K562 (cell line): ENCODE results near the gene TMEM267. TPM values are rescaled to one million over a fixed set of nuclear protein-coding genes. Genes with fewer than 3 reads are reported as not detected.
A peak's percentile ranks its signal among the peaks of the same experiment; 100 is the strongest.

Experiments
- ATAC-seq: fragments of 200-7000 bp; cut with Tn5 transposase; 3 replicates; pipeline ENCODE4 v1.9.1; 2020; ENCODE audit warnings: moderate library complexity
- BruUV-seq: library from RNA; stranded (reverse); fragments of 400-500 nt; replicated peaks from 2 replicates; lab custom pipeline; 2021; lab: Mats Ljungman, UMichigan
- CTCF ChIA-PET: fragments of 300-600 bp; formaldehyde crosslinking; extraction: SDS; loops from one replicate; lab custom pipeline; 2021; ENCODE audit warnings: low intra/inter-chr PET ratio; lab: Yijun Ruan, JAX
- POLR2A ChIA-PET: fragments of 300-600, 350-650 bp; sonication (Branson Sonifier 250); formaldehyde crosslinking; extraction: SDS; loops from one replicate; lab custom pipeline; 2021; ENCODE audit warnings: antibody characterized with exemption, inconsistent platforms; lab: Yijun Ruan, JAX
- DNase-seq, 4 experiments: peaks; one replicate each; pipeline versions ENCODE4 v3.0.0 to v3.0.0-alpha.2; 2011 to 2018; ENCODE audit warnings: low spot score in 3 of 4, mixed read lengths in 3 of 4; ENCODE audit errors: extremely low read depth in 1 of 4
- FAIRE-seq: peaks from 2 replicates; lab custom pipeline; 2011; peaks lifted over from hg19 to GRCh38; lab: Jason Lieb, UNC
- H2AFZ ChIP-seq: 2 replicates; pipeline ENCODE4 v1.6.0; 2011; ENCODE audit warnings: low read depth, low read length, control low read depth, inconsistent platforms
- H3K27ac ChIP-seq: fragments of 200-600 bp; 3 replicates; pipeline ENCODE4 v1.8.0; 2011; ENCODE audit warnings: low read depth, mild to moderate bottlenecking, control low read depth, inconsistent platforms, low read length, moderate library complexity, mixed read lengths; ENCODE audit errors: extremely low read depth
- H3K27me3 ChIP-seq, 2 experiments: fragments of 300-600 bp in 1 of 2; 2 replicates in 1 of 2; 3 replicates in 1 of 2; pipeline versions ENCODE4 v1.6.0 to v1.8.0; 2011; ENCODE audit warnings: inconsistent platforms in 2 of 2, low read length in 2 of 2, mild to moderate bottlenecking in 1 of 2, mixed read lengths in 1 of 2, moderate library complexity in 1 of 2; ENCODE audit not compliant: control insufficient read depth in 2 of 2, insufficient read depth in 2 of 2
- H3K36me3 ChIP-seq: fragments of 300-600 bp; 3 replicates; pipeline ENCODE4 v1.8.0; 2011; ENCODE audit warnings: mild to moderate bottlenecking, low read length, inconsistent platforms; ENCODE audit not compliant: control insufficient read depth, insufficient read depth
- H3K4me1 ChIP-seq, 2 experiments: fragments of 200-600 bp in 1 of 2; replicated peaks in 1 of 2; 2 replicates in 1 of 2; 3 replicates in 1 of 2; pipeline versions ENCODE4 v1.5.1 to v1.8.0; 2011; ENCODE audit warnings: inconsistent platforms in 2 of 2, low read length in 2 of 2, mild to moderate bottlenecking in 1 of 2, mixed read lengths in 1 of 2, moderate library complexity in 1 of 2; ENCODE audit not compliant: control insufficient read depth in 2 of 2, insufficient read depth in 2 of 2
- H3K4me2 ChIP-seq: 2 replicates; pipeline ENCODE4 v1.6.1; 2011; ENCODE audit warnings: low read length, control low read depth, inconsistent platforms, mixed read lengths; ENCODE audit not compliant: insufficient read depth
- H3K4me3 ChIP-seq: fragments of 200-600 bp; sonication (generic), shearing (Covaris generic); 2 replicates; pipeline ENCODE4 v1.5.1; 2016; ENCODE audit warnings: control low read depth, inconsistent platforms
- H3K79me2 ChIP-seq: fragments of 200-600 bp; 3 replicates; pipeline ENCODE4 v1.8.0; 2011; ENCODE audit warnings: low read length, inconsistent platforms; ENCODE audit not compliant: control insufficient read depth, insufficient read depth
- H3K9ac ChIP-seq, 2 experiments: 2 replicates each; pipeline versions ENCODE4 v1.6.0 to v1.6.1; 2011; ENCODE audit warnings: low read depth in 2 of 2, low read length in 2 of 2, control low read depth in 1 of 2, inconsistent platforms in 1 of 2, mild to moderate bottlenecking in 1 of 2, mixed read lengths in 1 of 2; ENCODE audit not compliant: insufficient read depth in 1 of 2
- H3K9me1 ChIP-seq: one replicate; pipeline ENCODE4 v1.6.0; 2011; ENCODE audit warnings: inconsistent platforms, mild to moderate bottlenecking, low read length, moderate library complexity; ENCODE audit not compliant: control insufficient read depth, insufficient read depth
- H3K9me3 ChIP-seq: replicated peaks from 2 replicates; pipeline ENCODE4 v1.5.1; 2011; ENCODE audit warnings: low read depth, low read length, inconsistent platforms; ENCODE audit not compliant: control insufficient read depth, insufficient read depth
- H4K20me1 ChIP-seq: replicated peaks from 2 replicates; pipeline ENCODE4 v1.6.1; 2011; ENCODE audit warnings: low read length, inconsistent platforms, mixed read lengths; ENCODE audit not compliant: control insufficient read depth, insufficient read depth
- CEBPG ChIP-seq, 3 experiments: fragments of 200-800 bp in 1 of 3; sonication (Bioruptor generic) in 1 of 3; sonication (generic) in 1 of 3; formaldehyde crosslinking in 1 of 3; IDR thresholded peaks in 2 of 3; conservative IDR thresholded peaks in 1 of 3; 2 replicates each; pipeline versions ENCODE4 v1.6.1 to v1.8.0; 2016 to 2022; ENCODE audit warnings: missing compliant biosample characterization in 2 of 3, missing genetic modification characterization in 2 of 3, mild to moderate bottlenecking in 1 of 3, missing genetic modification reagents in 1 of 3
- LARP7 ChIP-seq: fragments of 450-650 bp; IDR thresholded peaks from 2 replicates; pipeline ENCODE4 v1.6.1; 2016
- MNT ChIP-seq, 2 experiments: fragments of 450-650 bp; conservative IDR thresholded peaks; 2 replicates each; pipeline ENCODE4 v1.6.1; 2017; ENCODE audit warnings: mild to moderate bottlenecking in 2 of 2, moderate library complexity in 2 of 2
- PCBP1 ChIP-seq: fragments of 200-400 bp; formaldehyde crosslinking; IDR thresholded peaks from 2 replicates; pipeline ENCODE4 v1.6.1; 2018; ENCODE audit warnings: mild to moderate bottlenecking, low read depth, low read length; ENCODE audit not compliant: poor library complexity, severe bottlenecking
- POU5F1 ChIP-seq: fragments of 150-350 bp; IDR thresholded peaks from 2 replicates; pipeline ENCODE4 v1.6.1; 2014; ENCODE audit warnings: borderline replicate concordance, low read length, low read depth, mild to moderate bottlenecking; ENCODE audit not compliant: partially characterized antibody
- RBFOX2 ChIP-seq: fragments of 200-400 bp; formaldehyde crosslinking; IDR thresholded peaks from 2 replicates; pipeline ENCODE4 v1.6.1; 2017; ENCODE audit warnings: low read depth, mild to moderate bottlenecking, low read length, moderate library complexity
- SNIP1 ChIP-seq: fragments of 450-650 bp; IDR thresholded peaks from 2 replicates; pipeline ENCODE4 v1.7.1; 2017; ENCODE audit warnings: low read depth, mild to moderate bottlenecking
- ZNF184 ChIP-seq: sonication (generic); formaldehyde crosslinking; IDR thresholded peaks from 2 replicates; pipeline ENCODE4 v1.5.0; 2020; ENCODE audit warnings: missing genetic modification reagents
- ZNF354B ChIP-seq: fragments of 250-450 bp; sonication (Bioruptor Pico); IDR thresholded peaks from 2 replicates; pipeline ENCODE4 v1.4.0; 2020
- ZNF764 ChIP-seq: fragments of 250-450 bp; sonication (Bioruptor Pico); IDR thresholded peaks from 2 replicates; pipeline ENCODE4 v1.4.0; 2020; ENCODE audit warnings: low read depth, mild to moderate bottlenecking, moderate library complexity
- WGBS: fragments of 100-300 bp; shearing (Covaris generic); methylation state at CpG from one replicate; pipeline ENCODE4 v1.1.6; 2016; ENCODE audit warnings: low coverage, mixed read lengths; ENCODE audit not compliant: insufficient coverage; ENCODE audit errors: missing lambda C conversion rate; 5-methylcytosine and 5-hydroxymethylcytosine counted together
- in situ Hi-C: fragments of 300-500 bp; cut with MboI; formaldehyde crosslinking; loops from 4 replicates; pipeline ENCODE4 v1.15.0; 2018; ENCODE audit warnings: inconsistent platforms, mixed read lengths
- intact Hi-C: fragments of 100-400 bp; cut with micrococcal nuclease; formaldehyde crosslinking; loops from 2 replicates; pipeline ENCODE4 v1.14.2; 2022
- polyA plus RNA-seq, 8 experiments: library from polyadenylated mRNA; depleted of rRNA in 4 of 8; stranded (reverse) in 5 of 8; unstranded in 3 of 8; fragments of >200 nt; fragmentation: Nextera tagmentation in 2 of 8; fragmentation: Illumina TruSeq in 1 of 8; extraction: Ambion mirVana in 2 of 8; extraction: Trizol in 1 of 8; gene quantifications; 2 replicates each; pipeline versions ENCODE4 v1.2.1 to v1.2.3, GENCODE V29; 2011 to 2014; ENCODE audit warnings: inconsistent platforms in 1 of 8, missing spikeins in 1 of 8
- total RNA-seq, 7 experiments: library from RNA; depleted of rRNA in 6 of 7; stranded (reverse); fragments of >200 nt in 6 of 7; fragmentation: Illumina TruSeq in 2 of 7; extraction: Trizol in 2 of 7; gene quantifications; 2 replicates each; pipeline versions ENCODE4 v1.2.1 to v1.2.3, GENCODE V29; 2011 to 2021; ENCODE audit warnings: low replicate concordance in 1 of 7
- TF ChIP-seq, protein P1 (sequence below): fragments of 250-450 bp; sonication (Bioruptor Pico); IDR thresholded peaks from 2 replicates; pipeline ENCODE4 v1.5.0; 2020; ENCODE audit warnings: mild to moderate bottlenecking, borderline replicate concordance
- TF ChIP-seq, protein P2 (sequence below): fragments of 450-650 bp; formaldehyde crosslinking; IDR thresholded peaks from 2 replicates; pipeline ENCODE4 v1.4.0; 2020; ENCODE audit warnings: mild to moderate bottlenecking, moderate library complexity
- TF ChIP-seq, protein P3 (sequence below): fragments of 450-650 bp; IDR thresholded peaks from 2 replicates; pipeline ENCODE4 v1.6.1; 2016; ENCODE audit warnings: antibody characterized with exemption

Gene TMEM267
- total and polyA plus RNA-seq, 9 of the 15 experiments (the other 6 are each of a cell fraction or from before 2014, with no cell fraction given), result 8.1 to 61.1 (median 17.8) TPM

DNA sequence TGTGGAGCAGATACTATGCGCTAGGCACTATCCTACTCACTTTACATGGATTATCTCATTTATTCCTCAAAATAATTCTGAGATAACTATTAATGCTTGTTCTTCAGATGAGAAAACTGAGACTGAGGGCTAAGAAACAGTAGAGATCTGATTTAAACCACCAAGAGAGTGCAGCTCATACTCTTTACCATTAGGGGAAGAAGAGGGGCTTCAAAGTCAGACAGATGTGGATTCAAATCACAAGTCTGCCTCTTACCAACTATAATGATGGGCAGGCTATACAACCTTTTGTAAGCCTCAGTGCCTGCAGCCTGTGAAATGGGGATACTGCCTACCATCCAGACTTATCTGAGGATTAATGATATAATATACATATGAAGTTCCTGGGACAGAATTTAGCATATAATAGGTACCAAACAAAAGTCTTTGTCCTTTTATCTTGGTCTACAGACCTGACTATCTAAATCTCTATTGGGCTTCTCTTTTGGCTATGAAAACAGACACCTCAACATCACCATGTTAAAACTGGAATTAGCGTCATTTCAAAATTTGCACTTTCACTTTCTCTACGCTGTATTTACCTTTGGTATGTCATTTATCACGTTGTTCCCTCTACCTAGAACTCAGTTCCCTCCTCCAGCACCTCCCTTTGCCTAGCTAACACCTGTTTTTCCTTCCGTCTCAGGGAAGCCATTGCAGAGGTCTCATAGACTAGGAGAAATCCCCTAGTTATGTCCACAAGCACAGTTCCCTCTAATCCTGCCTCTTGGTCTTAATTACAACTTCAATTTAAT is 13.8 kb upstream of the TMEM267 start (continued):
- TF ChIP-seq, protein P1, sequence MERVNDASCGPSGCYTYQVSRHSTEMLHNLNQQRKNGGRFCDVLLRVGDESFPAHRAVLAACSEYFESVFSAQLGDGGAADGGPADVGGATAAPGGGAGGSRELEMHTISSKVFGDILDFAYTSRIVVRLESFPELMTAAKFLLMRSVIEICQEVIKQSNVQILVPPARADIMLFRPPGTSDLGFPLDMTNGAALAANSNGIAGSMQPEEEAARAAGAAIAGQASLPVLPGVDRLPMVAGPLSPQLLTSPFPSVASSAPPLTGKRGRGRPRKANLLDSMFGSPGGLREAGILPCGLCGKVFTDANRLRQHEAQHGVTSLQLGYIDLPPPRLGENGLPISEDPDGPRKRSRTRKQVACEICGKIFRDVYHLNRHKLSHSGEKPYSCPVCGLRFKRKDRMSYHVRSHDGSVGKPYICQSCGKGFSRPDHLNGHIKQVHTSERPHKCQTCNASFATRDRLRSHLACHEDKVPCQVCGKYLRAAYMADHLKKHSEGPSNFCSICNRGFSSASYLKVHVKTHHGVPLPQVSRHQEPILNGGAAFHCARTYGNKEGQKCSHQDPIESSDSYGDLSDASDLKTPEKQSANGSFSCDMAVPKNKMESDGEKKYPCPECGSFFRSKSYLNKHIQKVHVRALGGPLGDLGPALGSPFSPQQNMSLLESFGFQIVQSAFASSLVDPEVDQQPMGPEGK (CRISPR knock-in tag), result no peak
- TF ChIP-seq POU5F1, result no peak
- TF ChIP-seq LARP7, result no peak
- no peak for TF ChIP-seq RBFOX2
- no peak for TF ChIP-seq ZNF184

- ChIA-PET CTCF (no interaction called here), POLR2A (interaction anchor here (1.4 kb wide), 1 partner anchor 12 kb away, joined by 3 read pairs; no protein-coding TSS in a partner anchor)
- Histone ChIP-seq H3K27me3 (no peaks in the 10 kb centered on the region), H3K79me2 (no peaks in the 10 kb centered on the region), H3K27ac (no peak overlapping the region), H3K4me3 (no peak overlapping the region), H3K9ac (no peak overlapping the region), H4K20me1 (no peaks in the 10 kb centered on the region), H3K36me3 (peaks cover 51% of the 10 kb centered on the region; the same call in 2 of the 3 replicates), H2AFZ (no peak overlapping the region), H3K9me1 (no peaks in the 10 kb centered on the region), H3K9me3 (no peaks in the 10 kb centered on the region), H3K4me2 (no peak overlapping the region), H3K4me1 (no peaks in the 10 kb centered on the region)
- no peak for FAIRE-seq
- DNase-seq, result no peak
- no TSS peak for BruUV-seq
- in situ Hi-C loops, result no loop called here
- ATAC-seq, result no peak
- 96% methylated on average over 1 of the region's 1 CpG for WGBS
- intact Hi-C loops, result no loop called here
- TF ChIP-seq PCBP1, result no peak
- no peak for TF ChIP-seq SNIP1
- TF ChIP-seq MNT (conservative IDR thresholded peaks at IDR 0.05), result no peak
- TF ChIP-seq, protein P2, sequence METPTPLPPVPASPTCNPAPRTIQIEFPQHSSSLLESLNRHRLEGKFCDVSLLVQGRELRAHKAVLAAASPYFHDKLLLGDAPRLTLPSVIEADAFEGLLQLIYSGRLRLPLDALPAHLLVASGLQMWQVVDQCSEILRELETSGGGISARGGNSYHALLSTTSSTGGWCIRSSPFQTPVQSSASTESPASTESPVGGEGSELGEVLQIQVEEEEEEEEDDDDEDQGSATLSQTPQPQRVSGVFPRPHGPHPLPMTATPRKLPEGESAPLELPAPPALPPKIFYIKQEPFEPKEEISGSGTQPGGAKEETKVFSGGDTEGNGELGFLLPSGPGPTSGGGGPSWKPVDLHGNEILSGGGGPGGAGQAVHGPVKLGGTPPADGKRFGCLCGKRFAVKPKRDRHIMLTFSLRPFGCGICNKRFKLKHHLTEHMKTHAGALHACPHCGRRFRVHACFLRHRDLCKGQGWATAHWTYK, result no peak
- no peak for TF ChIP-seq ZNF354B (CRISPR knock-in tag)
- TF ChIP-seq CEBPG (CRISPR knock-in tag; IDR thresholded peaks at IDR 0.05), result no peak
- peak; percentile 69 to 96 for TF ChIP-seq CEBPG (tag; conservative IDR thresholded peaks at IDR 0.05 in 1 of 2, IDR thresholded peaks at IDR 0.05 in 1 of 2)
- TF ChIP-seq, protein P3, sequence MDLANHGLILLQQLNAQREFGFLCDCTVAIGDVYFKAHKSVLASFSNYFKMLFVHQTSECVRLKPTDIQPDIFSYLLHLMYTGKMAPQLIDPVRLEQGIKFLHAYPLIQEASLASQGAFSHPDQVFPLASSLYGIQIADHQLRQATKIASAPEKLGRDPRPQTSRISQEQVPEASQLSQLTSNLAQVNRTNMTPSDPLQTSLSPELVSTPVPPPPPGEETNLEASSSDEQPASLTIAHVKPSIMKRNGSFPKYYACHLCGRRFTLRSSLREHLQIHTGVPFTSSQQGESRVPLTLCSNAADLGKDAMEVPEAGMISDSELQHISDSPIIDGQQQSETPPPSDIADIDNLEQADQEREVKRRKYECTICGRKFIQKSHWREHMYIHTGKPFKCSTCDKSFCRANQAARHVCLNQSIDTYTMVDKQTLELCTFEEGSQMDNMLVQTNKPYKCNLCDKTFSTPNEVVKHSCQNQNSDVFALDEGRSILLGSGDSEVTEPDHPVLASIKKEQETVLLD, result no peak
- TF ChIP-seq ZNF764 (CRISPR knock-in tag), result no peak
These were observed 7.7 kb upstream of the TMEM267 start for GRCh38 chr5:43491326-43491725.
